Cardiac septum (tissue), 1 donor: ENCODE results near the gene CUEDC2. TPM values are rescaled to one million over a fixed set of nuclear protein-coding genes. Genes with fewer than 3 reads are reported as not detected.

ENCODE experiments used
- DNase-seq: peaks from one replicate; pipeline ENCODE4 v3.0.0-alpha.2; 2020; ENCODE audit warnings: low spot score
- intact Hi-C: fragments of 100-400 bp; cut with DNase I; formaldehyde crosslinking; loops from one replicate; pipeline ENCODE4 v1.14.0; 2022
- total RNA-seq: library from RNA; stranded (reverse); fragmentation: NEBNext Ultra II Directional; extraction: Animal tissue kit (Norgen Biotek cat#: 25700); gene quantifications from one replicate; pipeline ENCODE4 v1.2.1, GENCODE V29; 2021
- donor health status: DM: no; HTN: no; CAD: no.

CUEDC2 gene
- total RNA-seq, 1 donor from 2014 or later = 62.4 TPM

DNA sequence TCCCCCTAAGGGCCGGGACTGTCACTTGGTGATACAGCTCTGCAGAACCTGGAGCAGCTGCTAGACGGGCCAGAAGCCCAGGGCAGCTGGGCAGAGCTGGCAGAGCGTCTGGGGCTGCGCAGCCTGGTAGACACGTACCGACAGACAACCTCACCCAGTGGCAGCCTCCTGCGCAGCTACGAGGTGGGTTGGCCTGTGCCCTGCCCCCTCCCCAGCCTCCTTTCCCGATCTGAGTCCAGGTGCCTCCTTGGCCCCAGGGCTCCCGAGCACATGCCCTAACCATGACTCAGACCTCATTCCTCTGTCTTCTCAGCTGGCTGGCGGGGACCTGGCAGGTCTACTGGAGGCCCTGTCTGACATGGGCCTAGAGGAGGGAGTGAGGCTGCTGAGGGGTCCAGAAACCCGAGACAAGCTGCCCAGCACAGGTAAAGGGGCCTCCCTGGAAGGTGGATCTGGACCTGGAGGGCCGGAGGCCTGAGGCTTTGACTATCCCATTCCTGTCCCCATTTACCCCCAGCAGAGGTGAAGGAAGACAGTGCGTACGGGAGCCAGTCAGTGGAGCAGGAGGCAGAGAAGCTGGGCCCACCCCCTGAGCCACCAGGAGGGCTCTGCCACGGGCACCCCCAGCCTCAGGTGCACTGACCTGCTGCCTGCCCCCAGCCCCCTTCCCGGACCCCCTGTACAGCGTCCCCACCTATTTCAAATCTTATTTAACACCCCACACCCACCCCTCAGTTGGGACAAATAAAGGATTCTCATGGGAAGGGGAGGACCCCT lies 30.5 kb downstream of the CUEDC2 start:
- intact Hi-C loops = loop anchor here (5.0 kb wide), 1 partner anchor 235 kb away; no protein-coding TSS in a partner anchor
- no peak for DNase-seq

- DNase-seq = no peak
- intact Hi-C loops = loop anchor here (5.0 kb wide), 1 partner anchor 234 kb away; no protein-coding TSS in a partner anchor
These were observed 31.1 kb downstream of the CUEDC2 start for GRCh38 chr10:102401342-102401654.

GRCh38 chr10:102400598-102401341 lies 31.6 kb downstream of the CUEDC2 start:
- no peak for DNase-seq
- intact Hi-C loops = loop anchor here (5.0 kb wide), 1 partner anchor 233 kb away; no protein-coding TSS in a partner anchor

DNA sequence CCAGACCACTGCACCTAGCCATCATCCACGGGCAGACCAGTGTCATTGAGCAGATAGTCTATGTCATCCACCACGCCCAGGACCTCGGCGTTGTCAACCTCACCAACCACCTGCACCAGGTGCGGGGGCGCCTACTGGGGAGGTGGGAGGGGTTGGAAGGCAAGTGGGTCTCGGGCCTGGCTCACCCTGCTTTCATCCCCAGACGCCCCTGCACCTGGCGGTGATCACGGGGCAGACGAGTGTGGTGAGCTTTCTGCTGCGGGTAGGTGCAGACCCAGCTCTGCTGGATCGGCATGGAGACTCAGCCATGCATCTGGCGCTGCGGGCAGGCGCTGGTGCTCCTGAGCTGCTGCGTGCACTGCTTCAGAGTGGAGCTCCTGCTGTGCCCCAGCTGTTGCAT lies 32.3 kb downstream of the CUEDC2 start:
- DNase-seq = no peak
- intact Hi-C loops = loop anchor here (5.0 kb wide), 1 partner anchor 233 kb away; no protein-coding TSS in a partner anchor

DNA sequence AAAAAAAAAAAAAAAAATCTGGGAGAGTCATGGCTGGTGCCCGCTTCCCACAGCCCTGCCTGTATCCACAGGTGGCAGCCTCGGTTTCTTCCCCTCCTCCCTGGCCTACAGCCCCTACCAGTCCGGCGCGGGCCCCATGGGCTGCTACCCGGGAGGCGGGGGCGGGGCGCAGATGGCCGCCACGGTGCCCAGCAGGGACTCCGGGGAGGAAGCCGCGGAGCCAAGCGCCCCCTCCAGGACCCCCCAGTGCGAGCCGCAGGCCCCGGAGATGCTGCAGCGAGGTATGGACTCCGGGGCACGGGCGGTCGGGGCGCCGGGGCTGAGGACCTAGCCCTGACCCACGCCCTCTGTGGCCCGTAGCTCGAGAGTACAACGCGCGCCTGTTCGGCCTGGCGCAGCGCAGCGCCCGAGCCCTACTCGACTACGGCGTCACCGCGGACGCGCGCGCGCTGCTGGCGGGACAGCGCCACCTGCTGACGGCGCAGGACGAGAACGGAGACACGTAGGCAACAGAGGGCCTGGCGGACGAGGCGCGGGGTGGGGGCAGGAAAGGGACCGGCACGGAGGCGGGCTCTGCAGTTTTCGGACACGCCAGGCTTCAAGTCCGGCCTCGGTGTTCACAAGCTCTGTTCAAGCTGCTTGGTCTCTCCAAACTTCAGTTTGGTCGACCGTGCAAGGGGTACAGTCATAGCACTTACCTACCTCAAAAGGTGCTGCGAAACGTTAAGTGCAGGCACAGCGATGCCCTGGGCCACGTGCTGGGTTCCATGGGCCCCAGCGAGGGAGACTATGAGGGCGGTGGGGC lies 33.0 kb downstream of the CUEDC2 start:
- intact Hi-C loops = loop anchor here (5.0 kb wide), 2 partner anchors 78 to 232 kb away; no protein-coding TSS in a partner anchor
- peak; percentile 96 for DNase-seq

- intact Hi-C loops = loop anchor here (5.0 kb wide), 1 partner anchor 79 kb away; no protein-coding TSS in a partner anchor
- DNase-seq = no peak
These were observed 34.0 kb downstream of the CUEDC2 start for GRCh38 chr10:102398172-102399020.

DNA sequence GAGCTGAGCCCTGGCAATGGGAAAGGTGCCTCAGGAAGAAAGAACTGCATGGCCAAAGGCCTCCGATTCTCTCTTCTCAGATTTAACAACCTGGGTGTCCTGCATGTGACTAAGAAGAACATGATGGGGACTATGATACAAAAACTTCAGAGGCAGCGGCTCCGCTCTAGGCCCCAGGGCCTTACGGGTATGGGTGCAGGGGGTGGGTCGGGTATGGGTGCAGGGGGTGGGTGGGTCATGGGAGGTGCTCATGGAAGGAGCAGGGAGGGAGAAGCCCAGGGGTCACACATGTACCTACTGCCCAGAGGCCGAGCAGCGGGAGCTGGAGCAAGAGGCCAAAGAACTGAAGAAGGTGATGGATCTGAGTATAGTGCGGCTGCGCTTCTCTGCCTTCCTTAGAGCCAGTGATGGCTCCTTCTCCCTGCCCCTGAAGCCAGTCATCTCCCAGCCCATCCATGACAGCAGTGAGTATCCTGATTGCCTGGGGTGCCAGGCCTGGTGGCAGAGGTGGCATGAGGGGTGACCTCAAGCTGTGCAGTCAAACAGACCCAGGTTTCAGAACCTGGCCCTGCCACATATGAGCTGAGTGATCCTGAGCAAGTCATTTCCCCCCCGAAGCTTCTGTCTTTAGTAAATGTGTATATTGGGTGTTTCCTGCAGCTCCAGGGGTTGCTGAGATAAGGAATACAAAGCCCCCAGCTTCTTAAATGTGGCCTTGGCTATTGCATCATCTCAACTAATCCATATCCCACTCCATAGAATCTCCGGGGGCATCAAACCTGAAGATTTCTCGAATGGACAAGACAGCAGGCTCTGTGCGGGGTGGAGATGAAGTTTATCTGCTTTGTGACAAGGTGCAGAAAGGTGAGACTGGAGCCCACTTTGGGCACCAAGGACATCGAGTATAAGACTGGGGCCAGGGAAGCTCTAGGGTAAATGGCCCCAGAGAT lies 34.9 kb downstream of the CUEDC2 start:
- no peak for DNase-seq

DNA sequence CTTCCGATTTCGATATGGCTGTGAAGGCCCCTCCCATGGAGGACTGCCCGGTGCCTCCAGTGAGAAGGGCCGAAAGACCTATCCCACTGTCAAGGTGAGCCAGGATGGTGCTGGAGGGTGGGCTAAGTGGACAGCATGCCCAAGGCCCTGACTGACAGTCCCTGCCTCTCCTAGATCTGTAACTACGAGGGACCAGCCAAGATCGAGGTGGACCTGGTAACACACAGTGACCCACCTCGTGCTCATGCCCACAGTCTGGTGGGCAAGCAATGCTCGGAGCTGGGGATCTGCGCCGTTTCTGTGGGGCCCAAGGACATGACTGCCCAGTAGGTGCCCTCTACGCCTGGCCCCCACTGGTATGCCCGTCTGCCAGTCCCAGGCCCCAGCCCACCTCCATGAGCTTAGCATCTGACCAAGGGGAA lies 35.6 kb downstream of the CUEDC2 start:
- intact Hi-C loops = loop anchor here (5.0 kb wide), 1 partner anchor 81 kb away; no protein-coding TSS in a partner anchor
- no peak for DNase-seq

More for the DNA sequence above, 34.9 kb downstream of the CUEDC2 start:
- intact Hi-C loops = loop anchor here (5.0 kb wide), 1 partner anchor 80 kb away; no protein-coding TSS in a partner anchor

- DNase-seq = no peak
- intact Hi-C loops = loop anchor here (5.0 kb wide), 1 partner anchor 81 kb away; no protein-coding TSS in a partner anchor
These were observed 36.1 kb downstream of the CUEDC2 start for GRCh38 chr10:102396317-102396650.

DNA sequence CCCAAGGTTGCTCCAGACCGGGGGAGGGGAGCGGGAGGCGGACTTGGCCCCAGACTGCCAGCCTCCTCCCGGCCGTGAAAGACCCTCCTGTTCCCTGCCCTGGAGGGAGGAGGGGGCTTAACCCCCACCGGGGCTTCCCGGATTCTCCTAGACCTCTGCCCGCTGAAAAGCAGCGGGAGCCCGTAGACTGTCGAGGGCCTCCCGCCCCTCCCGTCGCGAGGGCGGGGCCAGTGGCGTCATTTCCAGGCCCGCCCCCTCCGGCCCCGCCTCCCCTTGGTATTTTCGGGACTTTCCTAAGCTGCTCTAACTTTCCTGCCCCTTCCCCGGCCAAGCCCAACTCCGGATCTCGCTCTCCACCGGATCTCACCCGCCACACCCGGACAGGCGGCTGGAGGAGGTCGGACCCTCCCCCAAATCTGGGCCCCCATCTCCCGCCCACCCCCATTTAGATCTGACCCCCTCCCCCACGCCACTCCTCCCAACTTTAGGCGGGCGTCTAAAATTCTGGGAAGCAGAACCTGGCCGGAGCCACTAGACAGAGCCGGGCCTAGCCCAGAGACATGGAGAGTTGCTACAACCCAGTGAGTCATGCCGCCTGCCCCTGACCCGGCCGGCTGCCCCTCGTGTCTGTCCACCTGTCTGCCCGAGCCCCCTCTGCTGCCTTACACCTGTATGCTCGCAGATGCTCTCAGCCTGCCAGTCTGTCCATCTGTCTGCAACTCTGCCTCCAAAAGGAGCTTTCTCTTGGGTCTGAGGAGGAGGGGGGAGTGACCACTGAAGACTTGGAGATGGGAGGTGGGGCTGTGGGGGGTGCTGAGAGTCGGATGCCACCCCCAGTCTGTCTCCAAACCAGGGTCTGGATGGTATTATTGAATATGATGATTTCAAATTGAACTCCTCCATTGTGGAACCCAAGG lies 36.7 kb downstream of the CUEDC2 start, which contains the start of gene NFKB2:
Gene NFKB2, plus strand, starts transcription at position 306 of the 917 bp plus-strand sequence. Its CDS starts 255 bp downstream, at position 561.
- intact Hi-C loops = loop anchor here (2.0 to 5.0 kb wide), 3 partner anchors 25 to 167 kb away; partner anchors contain the start of gene FBXL15
- DNase-seq = peak; percentile 97

GRCh38 chr10:102394801-102395399 lies 37.5 kb downstream of the CUEDC2 start:
- intact Hi-C loops = loop anchor here (2.0 to 5.0 kb wide), 4 partner anchors 26 to 187 kb away; partner anchors contain the start of gene FBXL15
- DNase-seq = no peak

GRCh38 chr10:102394079-102394800 lies 38.1 kb downstream of the CUEDC2 start:
- DNase-seq = peak; percentile 99
- intact Hi-C loops = loop anchor here (2.0 to 5.0 kb wide), 3 partner anchors 27 to 188 kb away; partner anchors contain the start of gene FBXL15

DNA sequence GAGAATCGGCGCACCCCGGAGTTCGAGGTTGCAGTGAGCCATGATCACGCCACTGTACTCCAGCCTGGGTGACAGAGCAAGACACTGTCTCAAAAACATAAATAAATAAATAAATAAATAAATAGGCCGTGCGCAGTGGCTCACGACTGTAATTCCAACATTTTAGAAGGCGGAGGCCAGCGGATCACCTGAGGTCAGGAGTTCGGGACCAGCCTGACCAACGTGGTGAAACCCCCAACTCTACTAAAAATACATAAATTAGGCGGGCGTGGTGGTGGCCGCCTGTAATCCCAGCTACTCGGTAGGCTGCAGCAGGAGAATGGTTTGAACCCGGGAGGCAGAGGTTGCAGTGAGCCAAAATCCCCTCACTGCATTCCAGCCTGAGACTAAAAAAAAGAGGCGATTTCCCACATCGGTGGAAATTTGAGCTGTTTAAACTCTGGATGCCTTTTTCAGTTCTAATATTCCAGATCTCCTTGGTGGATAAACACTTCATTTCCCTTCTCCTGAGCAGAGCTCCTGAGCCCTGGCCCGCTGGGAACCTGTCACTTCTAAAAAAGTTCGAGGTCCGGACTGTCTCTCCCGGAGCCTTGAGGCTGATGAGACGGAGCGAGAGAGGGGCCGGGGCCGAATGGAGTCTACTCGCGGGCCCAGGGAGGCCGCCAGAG lies 38.8 kb downstream of the CUEDC2 start:
- no peak for DNase-seq
- intact Hi-C loops = loop anchor here (2.0 to 5.0 kb wide), 3 partner anchors 27 to 189 kb away; partner anchors contain the start of gene FBXL15

- intact Hi-C loops = loop anchor here (5.0 kb wide), 1 partner anchor 190 kb away; no protein-coding TSS in a partner anchor
These were observed 40.1 kb downstream of the CUEDC2 start for GRCh38 chr10:102392306-102392705.

More at GRCh38 chr10:102392306-102392705, 40.1 kb downstream of the CUEDC2 start:
- no peak for DNase-seq
